Hypothalamus (tissue), 51 donors: ENCODE data around the gene MIOX.
A peak's percentile ranks its signal among the peaks of the same experiment; 100 is the strongest.

Experiments used
- DNase-seq, 51 donors: peaks; one replicate each; lab custom pipeline; 2025; lab: John Stamatoyannopoulos, UW

MIOX gene

GRCh38 chr22:50454556-50455075, 32.0 kb upstream of the MIOX start:
- no peak for DNase-seq

- DNase-seq, result no peak
Measured at GRCh38 chr22:50455201-50455600, 31.5 kb upstream of the MIOX start.

GRCh38 chr22:50456026-50456425, 30.6 kb upstream of the MIOX start:
- no peak for DNase-seq

GRCh38 chr22:50456466-50457234, 30.0 kb upstream of the MIOX start:
- DNase-seq, result no peak

- no peak for DNase-seq
Measured at GRCh38 chr22:50459016-50459415, 27.6 kb upstream of the MIOX start.

GRCh38 chr22:50459496-50460140, 27.0 kb upstream of the MIOX start:
- no peak for DNase-seq

GRCh38 chr22:50460938-50461337, 25.7 kb upstream of the MIOX start:
- DNase-seq, result no peak

- DNase-seq, result no peak
Measured at GRCh38 chr22:50461536-50461935, 25.1 kb upstream of the MIOX start.

- DNase-seq, result no peak
Measured at GRCh38 chr22:50461979-50462540, 24.6 kb upstream of the MIOX start.

- DNase-seq, result no peak
Measured at GRCh38 chr22:50463188-50463900, 23.3 kb upstream of the MIOX start.

- no peak for DNase-seq
Measured at GRCh38 chr22:50464451-50464850, 22.2 kb upstream of the MIOX start.

- DNase-seq, result no peak
Measured at GRCh38 chr22:50465066-50465930, 21.4 kb upstream of the MIOX start.

GRCh38 chr22:50467341-50467740, 19.3 kb upstream of the MIOX start:
- no peak for DNase-seq

GRCh38 chr22:50467773-50468440, 18.8 kb upstream of the MIOX start:
- no peak for DNase-seq

- DNase-seq, result no peak
Measured at GRCh38 chr22:50468626-50469025, 18.0 kb upstream of the MIOX start.

GRCh38 chr22:50469377-50470305, 17.0 kb upstream of the MIOX start:
- peak in 3 of 51 donors; percentile 4 to 15 (median 5) for DNase-seq

- no peak for DNase-seq
Measured at GRCh38 chr22:50470491-50470890, 16.2 kb upstream of the MIOX start.

- DNase-seq, result peak in 34 of 51 donors; percentile 14 to 80 (median 48)
Measured at GRCh38 chr22:50471197-50471847, 15.3 kb upstream of the MIOX start.
